ENCODE results near the gene POP4. TPM values are rescaled to one million over a fixed set of nuclear protein-coding genes. Genes with fewer than 3 reads are reported as not detected.

Gene POP4
- total and polyA plus RNA-seq, 4 donors = 46.6 to 82.5 (median 62.2) TPM

DNA sequence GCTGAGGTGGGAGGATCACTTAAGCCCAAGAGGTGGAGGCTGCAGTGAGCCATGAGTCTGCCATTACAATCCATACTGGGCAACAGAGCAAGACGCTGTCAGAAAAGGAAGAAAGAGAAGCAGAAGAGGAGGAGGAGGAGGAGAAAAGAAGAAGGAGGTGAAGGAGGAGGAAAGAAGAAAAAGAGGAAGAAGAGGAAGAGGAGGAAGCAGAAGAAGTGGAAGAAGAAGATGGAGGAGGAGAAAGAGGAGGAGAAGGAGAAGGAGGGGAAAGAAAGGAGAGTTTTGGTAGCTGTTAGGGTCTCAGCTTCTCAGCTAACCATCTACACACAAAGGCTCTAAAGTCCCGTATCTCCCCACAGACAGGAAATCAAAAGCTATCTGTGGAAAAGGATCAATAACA lies 35.5 kb downstream of the POP4 start:
- peaks cover 0 to 8% (median 0%) of the 10 kb centered on the region in 5 donors for H3K4me1 ChIP-seq (ENCODE audit: control insufficient read depth in 5 of 5, insufficient read depth in 5 of 5, low read length in 5 of 5)
- 67 to 76% methylated on average over 2 of the region's 2 CpGs for WGBS, 2 donors
- no peak overlapping the region for H3K4me3 ChIP-seq
- no peaks in the 10 kb centered on the region for H3K27me3 ChIP-seq (ENCODE audit: control insufficient read depth in 3 of 3, insufficient read depth in 3 of 3, low read length in 2 of 3)
- TF ChIP-seq CTCF (IDR thresholded peaks at IDR 0.05; ENCODE audit: control extremely low read depth, extremely low read depth) = no peak
- no peak for ATAC-seq (ENCODE audit: insufficient read depth, low FRiP score)
- H3K36me3 ChIP-seq (ENCODE audit: control insufficient read depth in 4 of 4, insufficient read depth in 4 of 4, low read length in 4 of 4) = no peaks in the 10 kb centered on the region
- no peak for DNase-seq
- no peaks in the 10 kb centered on the region for H3K9me3 ChIP-seq (ENCODE audit: control insufficient read depth in 4 of 4, insufficient read depth in 3 of 4, low read length in 3 of 4)
- no peak overlapping the region for H3K9ac ChIP-seq (ENCODE audit: insufficient read depth in 1 of 2, low read length in 2 of 2)
- H3K27ac ChIP-seq (ENCODE audit: low read depth in 1 of 2, low read length in 1 of 2) = no peak overlapping the region

DNA sequence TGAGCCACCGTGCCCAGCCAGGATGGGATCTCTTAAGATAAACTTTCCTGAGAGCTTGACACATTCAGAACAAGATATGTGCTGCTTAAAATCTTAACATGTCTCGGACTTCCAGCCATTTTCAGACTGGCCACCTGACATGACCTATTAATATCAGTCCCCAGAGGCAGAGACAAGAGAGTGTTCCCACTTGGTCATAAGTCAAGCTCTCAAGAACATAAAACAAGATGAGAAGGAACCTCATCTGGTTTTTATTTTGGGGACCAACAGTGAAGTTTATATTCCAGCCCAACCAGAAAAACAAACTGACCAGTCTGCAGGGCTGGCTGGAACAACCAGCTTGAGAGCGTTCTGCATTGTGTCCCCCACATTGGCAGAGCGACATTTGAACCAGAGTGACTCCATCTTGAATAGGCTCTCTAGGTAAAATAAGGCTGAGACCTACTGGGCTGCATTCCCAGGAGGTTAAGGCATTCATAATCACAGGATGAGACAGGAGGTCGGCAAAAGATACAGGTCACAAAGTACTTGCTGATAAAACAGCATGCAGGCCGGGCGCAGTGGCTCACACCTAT lies 37.4 kb downstream of the POP4 start:
- no peak for TF ChIP-seq CTCF (IDR thresholded peaks at IDR 0.05; ENCODE audit: control extremely low read depth, extremely low read depth)
- Histone ChIP-seq H3K27ac (ENCODE audit: low read depth in 1 of 2, low read length in 1 of 2) (no peak overlapping the region), H3K27me3 (ENCODE audit: control insufficient read depth in 3 of 3, insufficient read depth in 3 of 3, low read length in 2 of 3) (no peaks in the 10 kb centered on the region), H3K9me3 (ENCODE audit: control insufficient read depth in 4 of 4, insufficient read depth in 3 of 4, low read length in 3 of 4) (no peaks in the 10 kb centered on the region), H3K36me3 (ENCODE audit: control insufficient read depth in 4 of 4, insufficient read depth in 4 of 4, low read length in 4 of 4) (no peaks in the 10 kb centered on the region), H3K4me1 (ENCODE audit: control insufficient read depth in 5 of 5, insufficient read depth in 5 of 5, low read length in 5 of 5) (peaks cover 0 to 8% (median 0%) of the 10 kb centered on the region in 5 donors), H3K9ac (ENCODE audit: insufficient read depth in 1 of 2, low read length in 2 of 2) (no peak overlapping the region), H3K4me3 (no peak overlapping the region)
- ATAC-seq (ENCODE audit: insufficient read depth, low FRiP score) (no peak), DNase-seq (no peak)
- 86 to 91% methylated on average over 7 of the region's 7 CpGs for WGBS, 2 donors

- no peaks in the 10 kb centered on the region for H3K27me3 ChIP-seq (ENCODE audit: control insufficient read depth in 3 of 3, insufficient read depth in 3 of 3, low read length in 2 of 3)
- no peak for ATAC-seq (ENCODE audit: insufficient read depth, low FRiP score)
- WGBS, 2 donors = 82 to 88% methylated on average over 6 of the region's 6 CpGs
Observed at GRCh38 chr19:29644210-29644609, 38.1 kb downstream of the POP4 start.

More at GRCh38 chr19:29644210-29644609, 38.1 kb downstream of the POP4 start:
- no peaks in the 10 kb centered on the region for H3K9me3 ChIP-seq (ENCODE audit: control insufficient read depth in 4 of 4, insufficient read depth in 3 of 4, low read length in 3 of 4)
- no peak overlapping the region for H3K9ac ChIP-seq (ENCODE audit: insufficient read depth in 1 of 2, low read length in 2 of 2)
- H3K27ac ChIP-seq (ENCODE audit: low read depth in 1 of 2, low read length in 1 of 2) = no peak overlapping the region
- no peak for DNase-seq
- H3K4me3 ChIP-seq = no peak overlapping the region
- no peak for TF ChIP-seq CTCF (IDR thresholded peaks at IDR 0.05; ENCODE audit: control extremely low read depth, extremely low read depth)
- no peaks in the 10 kb centered on the region for H3K36me3 ChIP-seq (ENCODE audit: control insufficient read depth in 4 of 4, insufficient read depth in 4 of 4, low read length in 4 of 4)
- peaks cover 0 to 8% (median 0%) of the 10 kb centered on the region in 5 donors for H3K4me1 ChIP-seq (ENCODE audit: control insufficient read depth in 5 of 5, insufficient read depth in 5 of 5, low read length in 5 of 5)

All from lung (tissue), 12 donors.